ENCODE data around the gene IRF8.
"Not testable (repeated sequence)": the region's sequence is repeated elsewhere in the genome, so short reads cannot be mapped to it uniquely, and the experiment has no call there.

The IRF8 gene

DNA sequence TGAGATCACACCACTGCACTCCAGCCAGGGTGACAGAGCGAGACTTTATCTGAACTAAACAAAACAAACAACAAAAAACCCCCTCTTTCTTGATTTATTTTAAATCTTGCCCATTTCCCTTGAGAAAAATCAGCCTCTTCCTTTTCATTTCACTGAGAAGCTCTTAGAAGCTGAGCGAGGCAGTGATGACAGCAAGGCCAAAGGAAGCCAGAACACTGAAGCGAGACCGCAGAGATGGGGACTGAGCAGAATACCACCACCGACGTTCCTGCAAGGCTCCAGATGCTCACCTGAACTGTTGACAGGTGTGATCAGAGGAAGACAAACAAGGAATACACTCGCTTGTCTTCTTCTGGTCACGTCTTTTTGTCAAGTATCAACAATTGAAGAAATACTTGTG, 30.5 kb upstream of the IRF8 start:
- DNase-seq, result no peak

DNA sequence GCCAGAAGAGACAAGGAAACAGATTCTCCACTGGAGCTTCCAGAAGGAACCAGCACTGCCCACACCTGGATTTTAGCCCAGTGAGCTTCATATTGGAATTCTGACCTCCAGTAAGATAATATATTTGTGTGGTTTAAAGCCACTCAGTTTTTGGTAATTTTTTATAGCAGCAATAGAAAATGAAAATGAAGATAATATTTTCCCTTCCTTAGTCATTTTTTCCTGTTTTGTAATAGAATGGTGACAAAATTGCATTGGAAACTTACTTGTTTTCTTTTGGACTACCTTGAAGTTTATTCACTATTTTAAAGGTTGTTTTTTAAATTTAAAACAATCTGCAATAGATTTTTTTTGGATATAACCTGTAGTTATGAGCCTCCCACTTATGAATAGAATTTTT, 29.8 kb upstream of the IRF8 start:
- DNase-seq, result no peak

DNA sequence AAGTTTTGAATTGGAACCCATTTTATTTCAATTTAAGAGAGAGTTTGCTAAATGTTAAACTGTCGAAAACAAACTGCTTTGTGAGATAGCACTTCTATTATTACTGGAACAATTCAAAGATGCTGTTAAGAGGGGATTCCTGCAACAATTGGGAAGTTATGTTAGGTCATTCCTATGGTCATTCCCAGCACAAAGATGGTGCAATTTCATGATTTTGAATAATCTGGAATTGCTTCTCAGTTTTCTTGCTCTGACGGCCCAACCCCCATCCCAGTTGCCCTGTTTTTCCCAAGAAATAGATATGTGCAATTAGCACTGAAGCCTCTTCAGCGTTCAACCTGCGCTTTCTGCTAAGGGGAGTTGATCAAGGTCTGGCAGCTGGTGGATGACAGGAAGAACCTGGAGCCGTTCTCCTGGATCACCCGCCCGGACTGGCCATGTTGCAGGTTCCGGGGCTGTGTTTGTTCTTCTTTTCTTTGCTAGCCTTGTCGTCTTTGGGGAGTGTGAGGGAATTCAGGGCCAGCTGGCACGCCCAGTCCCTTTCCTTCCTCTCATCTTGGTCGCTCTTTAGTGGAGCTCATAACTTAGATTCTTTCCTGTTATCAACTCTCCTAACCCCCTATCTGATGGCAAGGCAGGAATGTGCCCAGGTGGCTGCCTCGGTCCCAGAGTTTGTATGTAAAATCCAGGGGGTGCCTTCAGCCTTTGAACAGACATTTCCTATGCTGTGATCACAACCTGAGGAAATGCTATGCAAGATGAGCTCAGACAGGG, 29.0 kb upstream of the IRF8 start:
- DNase-seq, result no peak

DNA sequence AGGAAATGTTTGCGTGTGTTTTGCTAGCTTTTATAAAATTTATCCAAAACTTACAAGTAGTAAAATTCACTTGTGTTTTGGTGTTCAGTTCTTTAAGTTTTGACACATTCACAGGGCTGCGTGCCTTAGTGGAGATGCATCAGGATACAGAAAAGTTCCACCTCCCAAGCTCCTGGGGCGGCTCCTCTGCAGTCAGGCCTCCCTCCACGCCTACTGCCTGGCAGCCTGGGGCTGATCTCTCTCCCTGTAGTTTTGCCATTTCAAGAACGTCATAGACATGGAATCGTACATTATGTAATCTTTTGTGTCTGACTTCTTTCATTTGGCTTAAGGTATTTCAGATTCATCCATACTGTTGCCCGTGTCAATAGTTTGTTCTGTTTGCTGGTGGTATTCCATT, 27.2 kb upstream of the IRF8 start:
- no peak for DNase-seq

DNA sequence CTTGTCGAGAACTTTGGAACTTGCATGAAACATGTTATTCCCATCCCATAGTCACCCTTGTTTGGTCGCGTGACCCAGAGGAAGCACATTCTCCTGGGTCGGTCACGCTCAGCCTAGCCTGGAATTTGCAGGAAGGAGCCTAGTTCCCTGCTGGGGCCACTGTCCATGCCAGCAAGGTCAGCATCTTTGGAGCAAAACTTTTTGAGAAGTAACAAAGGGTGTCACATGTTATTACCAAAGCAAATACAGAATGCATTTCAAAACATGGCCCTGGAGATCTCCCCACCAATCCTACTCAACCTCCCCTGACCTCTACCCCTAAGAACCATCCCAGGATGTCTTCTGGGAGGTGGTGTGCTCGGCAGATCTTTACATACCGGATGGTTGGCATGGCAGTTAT, 26.2 kb upstream of the IRF8 start:
- no peak for DNase-seq

DNA sequence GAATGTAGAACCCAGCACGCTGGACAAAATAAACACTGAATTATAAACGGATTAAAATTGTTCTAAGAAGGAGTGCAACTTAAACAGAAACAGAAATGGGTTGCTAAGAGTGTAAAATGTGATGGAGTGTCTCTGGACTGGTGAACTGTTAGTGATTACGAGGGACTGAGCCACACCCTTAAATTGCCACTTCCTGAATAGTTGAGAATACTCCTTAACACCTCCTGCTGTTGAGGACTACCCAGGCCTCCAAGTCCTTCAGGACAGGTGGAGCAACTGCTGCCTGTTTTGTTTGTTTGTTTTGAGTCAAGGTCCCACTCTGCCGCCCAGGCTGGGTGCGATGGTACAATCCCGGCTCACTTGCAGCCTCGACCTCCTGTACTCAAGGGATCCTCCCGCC, 25.8 kb upstream of the IRF8 start:
- DNase-seq, result no peak

DNA sequence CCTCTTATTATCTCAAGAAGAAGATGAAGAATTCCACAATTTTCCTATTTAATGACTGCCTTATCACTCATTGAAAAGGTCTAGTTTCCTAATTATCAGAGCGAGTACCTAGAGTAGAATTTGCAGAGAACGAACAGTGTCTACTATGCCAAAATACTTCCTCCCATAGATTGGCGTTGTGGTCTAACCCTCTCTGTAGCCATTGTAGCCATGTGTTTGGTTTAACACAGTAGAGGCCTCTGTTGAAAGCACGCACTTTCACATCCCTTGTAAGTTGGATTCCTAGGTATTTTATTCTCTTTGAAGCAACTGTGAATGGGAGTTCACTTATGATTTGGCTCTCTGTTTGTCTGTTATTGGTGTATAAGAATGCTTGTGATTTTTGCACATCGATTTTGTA, 24.9 kb upstream of the IRF8 start:
- not testable (repeated sequence) for DNase-seq

DNA sequence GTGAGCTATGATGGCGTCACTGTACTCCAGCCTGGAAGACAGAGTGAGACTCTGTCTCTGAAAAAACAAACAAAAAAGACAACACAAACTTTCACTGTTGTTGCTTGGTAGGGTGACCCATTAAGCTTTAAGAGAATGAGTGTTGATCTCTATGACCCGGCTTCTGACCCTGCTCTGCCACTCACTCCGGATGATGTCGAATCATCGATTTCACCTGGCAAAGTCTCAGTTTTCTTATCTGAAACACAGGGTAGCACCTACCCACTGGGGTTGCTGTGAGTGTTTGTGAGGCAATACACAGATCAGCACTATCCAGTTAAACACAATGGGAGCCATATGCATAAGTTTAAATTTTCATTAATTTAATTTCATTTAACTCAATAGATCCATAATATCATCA, 20.6 kb upstream of the IRF8 start:
- DNase-seq, result no peak

DNA sequence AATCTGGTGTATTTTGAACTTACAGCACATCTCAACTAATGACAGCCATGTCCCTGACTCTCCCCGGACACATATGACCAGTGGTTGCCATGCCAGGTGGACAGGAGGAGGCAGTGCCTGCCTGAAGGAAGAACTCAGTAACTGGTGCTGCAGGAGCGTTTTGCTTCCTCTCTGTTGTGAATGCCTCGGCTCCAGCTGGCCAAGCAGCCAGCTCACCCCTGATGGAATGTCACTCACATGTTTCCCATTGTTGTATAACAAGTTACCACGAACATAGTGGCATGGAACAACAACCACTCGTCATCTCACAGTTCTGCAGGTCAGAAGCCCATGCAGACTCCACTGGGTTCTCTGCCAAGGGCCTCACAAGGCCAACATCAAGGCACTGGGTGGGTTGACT, 20.1 kb upstream of the IRF8 start:
- DNase-seq, result no peak

DNA sequence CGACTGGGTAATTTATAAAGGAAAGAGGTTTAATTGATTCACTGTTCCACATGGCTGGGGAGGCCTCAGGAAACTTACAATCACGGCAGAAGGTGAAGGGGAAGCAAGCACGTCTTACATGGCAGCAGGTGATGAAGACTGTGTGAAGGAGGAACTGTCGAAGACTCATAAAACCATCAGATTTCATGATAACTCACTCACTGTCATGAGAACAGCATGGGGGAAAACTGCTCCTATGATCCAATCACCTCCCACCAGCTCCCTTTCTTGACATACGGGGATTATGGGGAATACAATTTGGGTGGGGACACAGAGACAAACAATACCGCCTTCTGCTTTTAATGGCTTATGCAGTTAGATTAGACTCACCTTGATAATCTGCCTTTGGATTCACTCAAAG, 19.4 kb upstream of the IRF8 start:
- no peak for DNase-seq

DNA sequence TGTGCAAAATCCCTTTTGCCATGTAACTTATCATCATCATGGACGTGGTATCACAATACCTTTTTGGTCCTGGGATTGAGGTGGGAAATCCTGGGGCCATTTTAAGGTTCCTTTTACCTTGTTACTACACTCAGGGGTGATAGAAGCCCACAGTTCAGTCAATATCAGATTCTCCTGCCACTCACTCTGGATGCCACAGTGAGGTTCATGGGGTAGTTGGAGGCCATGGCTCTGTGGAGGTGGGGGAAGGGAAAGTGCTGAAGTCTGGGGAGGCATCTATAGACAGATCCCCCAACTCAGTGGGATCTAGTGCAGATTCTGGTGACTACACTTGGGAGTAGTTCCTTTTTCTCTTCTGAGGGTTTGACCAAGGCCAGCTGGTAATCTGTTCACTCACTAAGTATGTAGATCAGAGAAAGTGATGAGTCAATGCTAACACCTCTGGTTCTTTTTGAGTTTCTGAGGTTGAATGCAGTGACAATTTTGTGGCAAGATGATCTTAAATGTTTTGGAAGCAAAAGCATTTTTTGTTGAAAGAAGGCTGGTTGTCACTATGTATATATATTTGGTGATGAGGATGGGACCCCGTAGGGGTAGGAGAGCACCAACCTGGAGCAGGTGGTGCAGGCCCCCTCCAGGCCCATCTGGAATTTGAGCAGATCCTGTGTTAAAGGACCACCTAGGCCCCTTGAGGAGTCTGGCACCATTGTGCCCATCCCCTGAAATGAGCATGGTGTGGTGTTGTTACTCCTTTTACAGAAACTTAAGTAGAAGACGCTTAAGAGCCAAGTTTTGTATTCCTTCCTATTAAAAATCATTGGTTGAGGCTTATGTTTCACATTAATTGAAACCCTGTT, 18.8 kb upstream of the IRF8 start:
- no peak for DNase-seq

DNA sequence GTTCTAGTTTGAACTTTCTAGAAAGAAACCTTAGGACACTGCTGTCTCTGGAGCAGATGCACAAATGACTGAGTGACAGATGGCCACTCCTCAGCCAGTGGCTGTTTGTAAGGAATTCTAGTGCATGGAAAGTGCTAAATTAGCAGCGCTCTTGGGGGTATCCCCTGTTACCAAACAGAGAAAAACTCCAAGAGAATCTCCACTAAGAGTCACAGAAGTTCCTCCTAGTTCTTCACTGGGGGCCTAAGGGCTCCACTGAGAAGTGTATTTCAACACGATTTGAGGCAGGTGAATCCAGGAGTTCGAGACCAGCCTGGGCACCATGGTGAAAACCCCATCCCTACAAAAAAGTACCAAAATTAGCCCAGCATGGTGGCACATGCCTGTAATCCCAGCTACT, 18.1 kb upstream of the IRF8 start:
- DNase-seq, result no peak

DNA sequence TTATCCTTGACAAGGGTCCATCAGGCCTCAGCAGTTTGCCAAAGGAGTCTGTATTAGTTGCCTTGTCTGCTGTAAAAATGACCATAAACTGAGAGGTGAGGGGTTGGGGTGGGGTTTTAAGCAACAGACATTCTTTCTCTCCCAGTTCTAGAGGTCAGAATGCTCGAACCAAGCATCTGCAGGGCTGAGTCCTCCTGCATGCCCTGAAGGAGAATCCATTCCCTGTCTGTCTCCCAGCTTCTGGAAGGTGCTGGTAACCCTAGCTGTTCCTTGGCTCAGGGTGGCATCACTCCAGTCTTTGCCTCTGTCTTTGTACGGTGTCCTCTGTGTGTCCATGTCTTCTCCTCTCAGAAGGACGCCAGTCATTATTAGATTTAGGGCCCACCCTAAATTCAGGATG, 17.5 kb upstream of the IRF8 start:
- no peak for DNase-seq

DNA sequence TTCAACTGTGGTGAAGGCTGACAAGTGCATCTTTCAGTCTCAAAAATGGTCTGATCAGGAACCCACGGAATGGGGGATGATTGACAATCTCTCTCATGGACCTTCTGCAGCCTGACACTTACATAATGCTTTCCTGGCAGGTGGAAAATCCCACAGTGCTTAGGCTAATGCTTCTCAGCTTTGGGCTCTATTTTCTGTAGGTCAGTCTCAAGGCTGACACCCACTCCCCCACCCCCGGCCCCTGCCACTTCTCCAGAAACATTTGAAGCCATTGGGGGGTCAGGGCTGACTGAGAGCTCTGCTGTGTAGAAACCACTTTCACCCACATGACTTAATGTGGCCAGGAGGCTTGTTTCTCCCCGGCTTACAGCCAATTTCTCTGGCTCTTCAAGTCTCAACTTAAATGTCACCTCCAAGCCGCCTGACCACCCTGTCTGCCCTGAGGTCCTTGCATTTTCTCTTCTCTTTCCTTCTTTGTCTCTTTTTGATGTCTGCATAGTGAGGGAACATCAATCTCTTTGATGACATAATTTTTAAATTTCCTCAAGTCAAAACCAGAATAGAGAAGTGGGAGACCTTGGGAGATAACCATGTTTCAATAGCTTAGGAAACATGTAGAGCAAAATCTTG, 16.7 kb upstream of the IRF8 start:
- DNase-seq, result no peak

DNA sequence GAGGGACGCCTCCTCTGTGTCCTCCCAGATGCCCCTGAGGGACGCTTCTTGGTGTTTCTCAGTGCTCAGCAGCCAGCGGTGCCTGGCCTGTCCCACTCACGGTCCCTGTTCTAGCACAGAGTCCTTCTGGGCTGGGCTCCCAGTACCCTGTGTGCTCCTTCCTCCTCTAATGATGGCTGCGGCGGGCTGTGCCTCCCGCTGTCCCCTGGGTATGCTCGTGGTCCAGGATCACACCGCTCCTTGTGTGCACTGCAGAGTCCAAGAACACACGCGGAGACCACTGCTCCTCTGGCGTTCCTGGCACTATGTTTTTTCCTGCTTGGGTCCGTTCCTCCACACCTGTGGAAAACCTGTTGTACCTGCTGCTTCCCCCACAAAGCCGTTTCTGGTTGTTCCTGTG, 15.1 kb upstream of the IRF8 start:
- DNase-seq, result no peak

DNA sequence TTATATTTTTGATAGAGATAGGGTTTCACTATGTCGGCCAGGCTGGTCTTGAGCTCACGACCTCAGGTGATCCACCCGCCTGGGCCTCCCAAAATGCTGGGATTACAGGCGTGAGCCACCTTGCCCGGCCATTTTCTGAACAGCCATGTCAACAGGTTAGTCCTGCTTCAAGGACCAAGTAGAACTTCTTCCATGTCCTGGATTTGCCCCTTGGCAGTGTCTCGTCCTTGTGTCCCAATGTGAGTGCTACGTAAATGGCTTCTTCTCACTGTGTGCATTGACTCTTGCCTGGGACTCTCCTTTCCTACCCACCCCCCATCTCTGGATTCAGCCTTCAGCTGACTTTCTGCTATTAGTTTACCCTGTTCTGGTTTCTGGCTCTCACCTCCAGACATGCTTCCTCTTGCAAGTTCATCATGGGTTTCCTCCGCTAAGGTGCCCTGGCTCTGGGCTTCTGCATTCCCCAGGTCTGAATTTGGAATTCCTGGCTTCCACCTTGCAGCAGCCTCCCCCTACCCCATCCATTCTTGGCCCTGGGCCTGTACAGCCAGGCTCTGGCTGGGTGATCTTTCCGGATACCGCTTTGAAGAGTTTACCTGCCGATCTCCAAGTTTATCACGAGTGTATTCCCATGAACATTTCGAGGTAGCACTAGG, 14.0 kb upstream of the IRF8 start:
- DNase-seq, result no peak

DNA sequence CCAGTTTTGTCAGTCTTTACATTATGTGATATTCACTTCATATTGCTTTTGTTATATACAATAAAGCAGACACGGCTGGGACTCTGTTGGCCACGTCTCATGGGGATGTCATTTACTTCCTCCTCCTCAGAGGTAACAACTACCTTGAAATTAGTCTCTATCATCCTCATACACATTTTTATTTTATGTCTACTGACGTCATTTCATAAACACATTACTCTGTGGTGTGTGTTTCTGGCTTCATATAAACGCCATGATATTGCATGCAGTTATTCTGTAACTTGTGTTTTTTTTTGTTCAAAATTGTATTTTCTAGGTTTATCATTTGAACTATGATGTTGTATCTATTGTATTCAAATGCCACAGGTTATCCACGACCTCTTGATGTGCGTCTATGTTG, 13.4 kb upstream of the IRF8 start:
- DNase-seq, result no peak

DNA sequence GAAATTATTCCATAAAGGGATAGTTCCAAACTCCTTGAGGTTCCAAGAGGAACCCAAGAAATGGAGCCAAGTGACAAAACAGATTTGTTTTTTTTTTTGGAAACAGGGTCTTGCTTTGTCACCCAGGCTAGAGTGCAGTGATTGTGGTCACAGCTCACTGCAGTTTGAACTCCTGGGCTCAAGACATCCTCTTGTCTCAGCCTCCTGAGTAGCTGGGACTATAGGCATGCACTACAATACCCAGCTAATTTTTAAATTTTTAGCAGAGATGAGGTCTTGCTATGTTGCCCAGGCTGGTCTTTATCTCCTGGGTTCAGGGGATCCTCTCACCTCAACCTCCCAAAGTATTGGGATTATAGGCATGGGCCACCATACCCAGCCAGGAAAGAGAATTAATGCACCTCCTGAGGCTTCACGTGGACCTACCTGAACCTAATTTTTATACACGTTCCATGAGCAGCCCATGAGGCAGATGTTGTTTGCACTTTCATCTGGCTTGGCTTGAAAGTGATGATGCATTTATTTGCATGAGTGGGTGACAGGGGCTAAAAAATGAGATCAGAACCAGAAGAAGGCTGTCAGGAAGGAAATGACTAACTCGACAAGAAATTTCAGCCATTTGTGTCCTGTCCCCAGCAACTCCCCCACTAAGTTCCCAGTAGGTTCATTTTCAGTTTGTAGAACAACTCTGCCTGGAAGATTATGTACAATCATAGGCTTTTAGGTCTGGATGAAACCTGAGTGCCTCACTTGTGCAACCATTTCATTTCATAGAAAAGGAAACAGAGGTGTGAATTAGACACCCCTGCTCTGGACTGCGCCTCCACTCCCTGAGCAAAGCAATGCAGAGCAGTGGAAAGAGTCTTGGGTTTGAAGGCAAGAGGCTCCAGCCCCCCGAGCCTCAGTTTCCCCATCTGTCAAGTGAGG, 10.3 kb upstream of the IRF8 start:
- DNase-seq, result peak; percentile 37

DNA sequence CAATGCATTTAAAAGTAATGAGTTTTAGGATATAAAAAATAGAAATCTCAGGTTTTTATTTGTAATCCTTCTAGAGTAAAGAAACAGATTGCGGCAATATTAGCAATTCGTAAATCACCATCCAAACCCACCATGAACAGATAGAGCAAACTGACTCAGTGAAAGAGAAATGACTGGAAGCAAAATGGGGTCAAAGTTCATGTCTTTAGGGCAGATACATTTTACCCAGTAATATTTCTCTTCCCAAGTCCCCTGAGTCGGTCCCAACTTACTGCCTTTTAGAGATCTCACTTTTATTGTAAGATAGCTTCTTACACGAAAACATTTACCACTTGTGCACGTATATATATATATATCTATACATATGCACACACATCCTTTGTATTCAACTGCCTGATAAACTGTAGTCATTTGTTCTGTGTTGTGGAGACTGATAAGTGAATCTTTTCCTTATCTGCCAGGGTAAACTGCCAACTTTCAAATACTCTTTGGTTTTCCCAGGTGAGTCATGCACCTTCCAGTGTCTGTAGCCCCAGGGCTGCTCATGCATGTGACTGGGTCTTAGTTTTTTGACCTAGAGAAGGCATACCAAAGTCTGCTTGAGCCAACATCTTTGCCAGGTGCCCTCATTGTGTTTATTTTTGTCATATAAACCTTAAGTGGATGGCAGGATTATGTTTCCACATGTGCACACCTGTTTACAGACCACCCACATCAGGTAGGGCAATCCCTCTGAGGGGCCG, 7.8 kb upstream of the IRF8 start:
- no peak for DNase-seq

DNA sequence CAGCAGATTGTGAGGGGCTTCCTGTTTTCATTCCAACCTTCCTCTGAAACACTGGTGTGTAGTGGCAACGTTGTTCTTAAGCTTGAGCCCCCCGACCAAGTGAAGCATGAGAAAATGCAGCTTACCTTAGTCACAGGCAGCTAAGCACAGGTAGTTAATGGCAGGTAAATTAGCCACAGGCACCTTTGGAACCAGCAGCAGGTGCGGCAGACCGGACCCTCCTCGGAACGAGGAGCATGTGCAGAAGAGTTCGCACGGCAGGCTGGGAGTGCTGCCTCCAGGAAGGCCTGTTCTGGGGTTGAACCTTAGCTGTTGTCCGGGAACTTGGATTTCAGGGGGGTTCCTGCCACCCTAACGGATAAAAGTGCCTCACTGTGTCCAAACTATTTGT, 7.2 kb upstream of the IRF8 start:
- DNase-seq, result no peak

DNA sequence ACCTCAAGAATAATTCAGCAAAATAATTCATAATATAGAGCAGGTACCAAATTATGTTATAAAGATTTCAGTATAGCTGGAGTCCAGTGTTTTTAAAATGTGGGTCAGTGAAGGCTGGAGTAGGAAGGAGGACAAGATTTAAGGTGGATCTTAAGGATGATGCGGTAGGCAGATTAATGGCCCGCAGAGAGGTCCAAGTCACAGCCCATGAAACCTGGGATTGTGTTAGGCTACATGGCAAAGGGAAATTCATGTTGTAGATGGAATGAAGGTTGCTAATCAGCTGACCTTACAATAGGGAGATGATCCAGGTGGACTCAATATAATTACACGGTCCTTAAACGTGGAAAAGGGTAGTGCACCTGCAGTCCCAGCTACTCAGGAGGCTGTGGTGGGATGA, 6.2 kb upstream of the IRF8 start:
- no peak for DNase-seq

DNA sequence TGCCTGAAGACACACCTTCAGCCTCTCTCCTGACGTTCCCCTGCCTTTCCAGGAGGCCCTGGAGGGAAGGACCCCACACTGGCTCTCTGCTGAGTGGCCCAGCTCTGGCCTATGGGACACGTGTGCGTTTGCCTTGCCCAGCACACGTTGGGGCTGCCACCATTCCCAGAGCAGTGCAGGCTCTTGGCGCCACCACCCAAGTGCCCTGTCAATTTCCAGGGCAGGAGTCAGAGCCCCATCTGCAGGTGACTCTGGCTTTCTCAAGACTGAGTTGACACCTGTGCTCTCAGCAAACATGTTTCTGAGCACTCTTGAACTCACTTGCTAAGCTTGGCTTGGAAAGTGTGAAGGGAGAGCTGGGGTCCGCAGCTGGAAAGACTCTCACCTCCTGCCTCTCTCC, 4.7 kb upstream of the IRF8 start:
- DNase-seq, result peak; percentile 42

All from activated naive CD4-positive, alpha-beta T cell treated with anti-CD3 and anti-CD28 coated beads, Interleukin-2, amount 50 U/mL, for 16 hours (primary cell).